Mucosa of rectum (tissue), 2 donors: Measurements from ENCODE around the gene PDZD7.
A peak's percentile ranks its signal among the peaks of the same experiment; 100 is the strongest.

Source experiments
- H3K27ac ChIP-seq, 2 donors: one replicate each; pipeline ENCODE4 v1.7.0; 2013; ENCODE audit warnings: inconsistent platforms in 2 of 2, low read depth in 2 of 2, low read length in 2 of 2
- H3K27me3 ChIP-seq, 2 donors: one replicate each; pipeline ENCODE4 v1.7.0; 2013; ENCODE audit warnings: low read length in 2 of 2; ENCODE audit not compliant: control insufficient read depth in 2 of 2, insufficient read depth in 2 of 2
- H3K36me3 ChIP-seq, 2 donors: one replicate each; pipeline ENCODE4 v1.7.0; 2013; ENCODE audit warnings: low read length in 2 of 2; ENCODE audit not compliant: control insufficient read depth in 2 of 2, insufficient read depth in 2 of 2
- H3K4me1 ChIP-seq, 2 donors: one replicate each; pipeline ENCODE4 v1.7.0; 2013; ENCODE audit warnings: low read length in 2 of 2, mild to moderate bottlenecking in 1 of 2; ENCODE audit not compliant: control insufficient read depth in 2 of 2, insufficient read depth in 2 of 2
- H3K4me3 ChIP-seq, 2 donors: one replicate each; pipeline ENCODE4 v1.7.0; 2013; ENCODE audit warnings: low read length in 2 of 2
- H3K9ac ChIP-seq, 2 donors: one replicate each; pipeline ENCODE4 v1.7.0; 2013; ENCODE audit warnings: low read length in 2 of 2, low read depth in 1 of 2, mild to moderate bottlenecking in 1 of 2
- H3K9me3 ChIP-seq, 2 donors: one replicate each; pipeline ENCODE4 v1.7.0; 2013; ENCODE audit warnings: low read length in 2 of 2; ENCODE audit not compliant: control insufficient read depth in 2 of 2
- donor health status: healthy.
- donor health status: Normal muscosa, but diverticular disease.

The PDZD7 gene

DNA sequence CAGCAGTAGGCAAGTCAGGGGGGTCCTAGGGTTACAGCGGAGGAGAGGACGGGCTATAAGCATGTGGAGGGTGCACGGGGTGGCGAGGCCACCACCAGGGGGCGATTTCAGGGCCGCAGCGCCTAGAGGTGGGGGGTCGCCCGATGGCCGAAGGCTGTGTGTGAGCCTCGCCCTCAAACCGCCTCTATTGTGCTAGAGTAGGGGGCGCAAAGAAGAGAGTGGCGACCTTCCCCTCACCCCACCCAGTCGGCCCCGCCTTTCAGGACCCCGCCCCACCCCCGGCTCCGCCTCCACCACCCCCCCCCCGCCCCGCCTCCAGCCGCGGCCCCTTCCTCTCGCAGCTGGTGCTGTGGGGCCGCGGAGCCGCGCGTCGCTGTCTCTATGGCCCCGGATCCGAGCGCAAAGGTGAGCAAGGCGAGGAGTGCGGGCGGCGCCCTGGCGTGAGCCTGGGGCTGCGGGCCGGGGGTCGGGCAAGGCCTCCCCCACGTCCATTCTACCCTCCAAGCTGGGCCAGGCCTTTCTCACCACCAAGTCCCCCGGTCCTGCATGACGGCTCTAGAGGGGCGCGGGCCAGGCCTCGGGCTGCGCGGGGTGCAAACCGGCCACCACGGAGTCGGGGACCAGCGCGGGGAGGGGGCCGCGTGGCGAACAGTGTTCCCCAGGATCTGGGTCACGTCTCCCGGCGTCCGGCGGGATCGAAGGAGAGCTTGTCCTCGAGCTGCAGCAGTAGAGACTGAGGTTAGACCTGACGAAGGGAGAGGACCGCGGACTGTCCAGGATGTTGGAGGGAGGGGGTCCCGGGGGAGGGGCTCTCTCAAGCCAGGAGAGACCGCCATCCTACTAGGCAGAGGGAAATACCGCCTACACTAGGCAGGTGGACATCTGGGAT lies 61.5 kb downstream of the PDZD7 start, which contains the start of gene SEMA4G:
TSS of gene SEMA4G (plus strand) at position 318 of the 889 bp plus-strand sequence. CDS start 3,409 bp downstream, outside the sequence.
- peaks cover 18 to 29% of the 10 kb centered on the region in 2 donors for H3K36me3 ChIP-seq
- no peaks in the 10 kb centered on the region for H3K9me3 ChIP-seq
- peak within 1 kb of the TSS; percentile 94 to 95 for H3K27ac ChIP-seq
- peak within 1 kb of the TSS; percentile 88 to 89 for H3K9ac ChIP-seq
- peaks cover 32 to 58% of the 10 kb centered on the region in 2 donors for H3K4me1 ChIP-seq
- H3K27me3 ChIP-seq, result no peaks in the 10 kb centered on the region
- peak within 1 kb of the TSS; percentile 86 to 94 for H3K4me3 ChIP-seq

GRCh38 chr10:100968863-100969186 lies 62.1 kb downstream of the PDZD7 start:
- H3K27ac ChIP-seq, result peak overlapping the region; percentile 74 to 84
- peak overlapping the region; percentile 61 to 65 for H3K9ac ChIP-seq

GRCh38 chr10:100968062-100968736 lies 62.7 kb downstream of the PDZD7 start:
- Histone ChIP-seq H3K9ac (peak overlapping the region; percentile 61 to 65), H3K27ac (peak overlapping the region; percentile 74 to 84), H3K36me3 (peaks cover 13 to 31% of the 10 kb centered on the region in 2 donors), H3K27me3 (no peaks in the 10 kb centered on the region), H3K4me1 (peaks cover 32 to 58% of the 10 kb centered on the region in 2 donors), H3K9me3 (no peaks in the 10 kb centered on the region), H3K4me3 (peak overlapping the region; percentile 69 to 94)

More at GRCh38 chr10:100968863-100969186, 62.1 kb downstream of the PDZD7 start:
- Histone ChIP-seq H3K27me3 (no peaks in the 10 kb centered on the region), H3K9me3 (no peaks in the 10 kb centered on the region), H3K4me1 (peaks cover 32 to 58% of the 10 kb centered on the region in 2 donors), H3K36me3 (peaks cover 18 to 29% of the 10 kb centered on the region in 2 donors), H3K4me3 (peak overlapping the region; percentile 69 to 94)

- Histone ChIP-seq H3K27me3 (no peaks in the 10 kb centered on the region), H3K9ac (no peak overlapping the region), H3K36me3 (peaks cover 15 to 32% of the 10 kb centered on the region in 2 donors), H3K9me3 (no peaks in the 10 kb centered on the region), H3K27ac (peak overlapping the region; percentile 64 to 74), H3K4me3 (no peak overlapping the region), H3K4me1 (peaks cover 30 to 51% of the 10 kb centered on the region in 2 donors)
These were observed 63.6 kb downstream of the PDZD7 start for GRCh38 chr10:100967332-100967731.

DNA sequence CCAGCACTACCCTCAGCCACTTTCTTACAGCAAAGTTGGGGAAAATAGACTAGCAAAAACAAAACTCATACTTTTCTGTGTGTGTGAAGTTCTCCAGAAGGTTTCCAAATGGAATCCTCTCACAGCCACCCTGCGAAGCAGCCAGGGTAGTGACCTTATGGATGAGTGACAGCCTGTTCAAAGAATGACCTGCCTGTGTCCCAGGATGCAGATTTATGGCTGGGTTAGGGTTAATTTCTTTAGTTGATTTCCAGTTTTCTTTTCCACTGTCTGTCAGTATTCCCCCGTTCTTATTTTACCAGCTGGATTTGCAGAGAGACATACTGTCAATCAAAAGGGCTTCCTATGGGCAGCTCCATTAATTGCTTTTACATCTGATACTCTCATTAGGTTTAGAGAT lies 64.0 kb downstream of the PDZD7 start:
- no peak overlapping the region for H3K9ac ChIP-seq
- H3K27ac ChIP-seq, result peak overlapping the region; percentile 64 to 74
- H3K36me3 ChIP-seq, result peaks cover 16 to 35% of the 10 kb centered on the region in 2 donors
- no peaks in the 10 kb centered on the region for H3K9me3 ChIP-seq
- no peak overlapping the region for H3K4me3 ChIP-seq
- peaks cover 25 to 46% of the 10 kb centered on the region in 2 donors for H3K4me1 ChIP-seq
- no peaks in the 10 kb centered on the region for H3K27me3 ChIP-seq

- peaks cover 21 to 37% of the 10 kb centered on the region in 2 donors for H3K36me3 ChIP-seq
- H3K27ac ChIP-seq, result no peak overlapping the region
- H3K9ac ChIP-seq, result no peak overlapping the region
- no peak overlapping the region for H3K4me3 ChIP-seq
- no peaks in the 10 kb centered on the region for H3K9me3 ChIP-seq
- peaks cover 18 to 36% of the 10 kb centered on the region in 2 donors for H3K4me1 ChIP-seq
- H3K27me3 ChIP-seq, result no peaks in the 10 kb centered on the region
These were observed 65.1 kb downstream of the PDZD7 start for GRCh38 chr10:100965820-100966219.

- no peaks in the 10 kb centered on the region for H3K27me3 ChIP-seq
- peaks cover 30 to 50% of the 10 kb centered on the region in 2 donors for H3K36me3 ChIP-seq
- H3K27ac ChIP-seq, result no peak overlapping the region
- no peaks in the 10 kb centered on the region for H3K9me3 ChIP-seq
- H3K4me1 ChIP-seq, result peaks cover 8 to 22% of the 10 kb centered on the region in 2 donors
- H3K9ac ChIP-seq, result no peak overlapping the region
- no peak overlapping the region for H3K4me3 ChIP-seq
These were observed 67.1 kb downstream of the PDZD7 start for GRCh38 chr10:100963826-100964225.

- H3K4me1 ChIP-seq, result peaks cover 4 to 11% of the 10 kb centered on the region in 2 donors
- no peak overlapping the region for H3K27ac ChIP-seq
- H3K4me3 ChIP-seq, result no peak overlapping the region
- H3K9ac ChIP-seq, result no peak overlapping the region
- H3K36me3 ChIP-seq, result peaks cover 36 to 59% of the 10 kb centered on the region in 2 donors
- H3K9me3 ChIP-seq, result no peaks in the 10 kb centered on the region
- no peaks in the 10 kb centered on the region for H3K27me3 ChIP-seq
These were observed 68.4 kb downstream of the PDZD7 start for GRCh38 chr10:100962351-100963080.

DNA sequence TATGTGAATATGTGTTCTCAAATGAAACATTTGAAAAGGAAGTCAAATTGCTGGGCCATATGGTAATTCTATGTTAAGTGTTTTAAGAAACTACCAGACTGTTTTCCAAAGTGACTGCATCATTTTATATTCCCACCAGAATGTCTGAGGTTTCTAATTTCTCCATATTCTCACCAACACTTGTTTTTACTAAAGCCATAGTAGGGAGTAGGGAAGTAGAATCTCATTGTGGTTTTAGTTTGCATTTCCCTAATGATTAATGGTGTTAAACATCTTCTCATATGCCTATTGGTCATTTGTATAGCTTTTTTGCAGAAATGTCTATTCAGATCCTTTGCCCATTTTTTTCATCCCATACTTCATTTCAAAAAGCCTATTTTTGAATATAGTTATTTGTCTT lies 70.7 kb downstream of the PDZD7 start:
- no peaks in the 10 kb centered on the region for H3K27me3 ChIP-seq
- H3K36me3 ChIP-seq, result peaks cover 40 to 57% of the 10 kb centered on the region in 2 donors
- H3K27ac ChIP-seq, result no peak overlapping the region
- H3K4me1 ChIP-seq, result no peaks in the 10 kb centered on the region
- H3K9me3 ChIP-seq, result no peaks in the 10 kb centered on the region
- no peak overlapping the region for H3K9ac ChIP-seq
- H3K4me3 ChIP-seq, result no peak overlapping the region
